Measurements from ENCODE around the gene PCBD2. TPM values are rescaled to one million over a fixed set of nuclear protein-coding genes. Genes with fewer than 3 reads are reported as not detected.
"Not testable (repeated sequence)": the region's sequence is repeated elsewhere in the genome, so short reads cannot be mapped to it uniquely, and the experiment has no call there.

PCBD2 gene
- total RNA-seq, 1 donor from 2014 or later: 7.0 TPM

GRCh38 chr5:134906811-134907210 is 1.9 kb downstream of the PCBD2 start:
- DNase-seq: no peak

- DNase-seq: not testable (repeated sequence)
Measured at GRCh38 chr5:134910752-134911151, 5.8 kb downstream of the PCBD2 start.

GRCh38 chr5:134911285-134912206 is 6.6 kb downstream of the PCBD2 start:
- DNase-seq: no peak

GRCh38 chr5:134913254-134913653 is 8.3 kb downstream of the PCBD2 start:
- no peak for DNase-seq

- no peak for DNase-seq
Measured at GRCh38 chr5:134913795-134914194, 8.9 kb downstream of the PCBD2 start.

GRCh38 chr5:134917070-134917815 is 12.3 kb downstream of the PCBD2 start:
- DNase-seq: no peak

- no peak for DNase-seq
Measured at GRCh38 chr5:134918861-134919260, 13.9 kb downstream of the PCBD2 start.

- no peak for DNase-seq
Measured at GRCh38 chr5:134920848-134921575, 16.1 kb downstream of the PCBD2 start.

GRCh38 chr5:134932508-134932907 is 27.6 kb downstream of the PCBD2 start:
- no peak for DNase-seq

GRCh38 chr5:134934202-134934601 is 29.3 kb downstream of the PCBD2 start:
- DNase-seq: no peak

GRCh38 chr5:134935711-134936602 is 31.0 kb downstream of the PCBD2 start:
- DNase-seq: no peak

GRCh38 chr5:134937526-134937925 is 32.6 kb downstream of the PCBD2 start:
- DNase-seq: no peak

GRCh38 chr5:134938030-134938429 is 33.1 kb downstream of the PCBD2 start:
- DNase-seq: no peak

GRCh38 chr5:134939500-134939899 is 34.6 kb downstream of the PCBD2 start:
- no peak for DNase-seq

GRCh38 chr5:134943547-134943946 is 38.6 kb downstream of the PCBD2 start:
- no peak for DNase-seq

GRCh38 chr5:134944630-134945029 is 39.7 kb downstream of the PCBD2 start:
- no peak for DNase-seq

- DNase-seq: no peak
Measured at GRCh38 chr5:134945041-134945440, 40.1 kb downstream of the PCBD2 start.

- no peak for DNase-seq
Measured at GRCh38 chr5:134948911-134949310, 44.0 kb downstream of the PCBD2 start.

GRCh38 chr5:134949316-134949715 is 44.4 kb downstream of the PCBD2 start:
- DNase-seq: no peak

- no peak for DNase-seq
Measured at GRCh38 chr5:134957920-134958608, 53.1 kb downstream of the PCBD2 start.

- no peak for DNase-seq
Measured at GRCh38 chr5:134958755-134959154, 53.8 kb downstream of the PCBD2 start.
